Measurements from ENCODE around the gene FUBP3.

- TF ChIP-seq CTCF (IDR thresholded peaks at IDR 0.05) (no peak), EZH2 (IDR thresholded peaks at IDR 0.05) (no peak), EZH2phosphoT487 (IDR thresholded peaks at IDR 0.05) (no peak)
These were observed 46.8 kb upstream of the FUBP3 start for GRCh38 chr9:130532426-130533080.

Measured in neural progenitor cell (in vitro differentiated cells).